CD4-positive, alpha-beta T cell treated with Interleukin-6 at 100 ng/mL for 8 hours (primary cell): Measurements from ENCODE around the gene GPR61.

ENCODE experiments used
- DNase-seq: peaks from one replicate; pipeline ENCODE4 v3.0.0-alpha.2; 2020; ENCODE audit warnings: mixed read lengths, low spot score

Gene GPR61

DNA sequence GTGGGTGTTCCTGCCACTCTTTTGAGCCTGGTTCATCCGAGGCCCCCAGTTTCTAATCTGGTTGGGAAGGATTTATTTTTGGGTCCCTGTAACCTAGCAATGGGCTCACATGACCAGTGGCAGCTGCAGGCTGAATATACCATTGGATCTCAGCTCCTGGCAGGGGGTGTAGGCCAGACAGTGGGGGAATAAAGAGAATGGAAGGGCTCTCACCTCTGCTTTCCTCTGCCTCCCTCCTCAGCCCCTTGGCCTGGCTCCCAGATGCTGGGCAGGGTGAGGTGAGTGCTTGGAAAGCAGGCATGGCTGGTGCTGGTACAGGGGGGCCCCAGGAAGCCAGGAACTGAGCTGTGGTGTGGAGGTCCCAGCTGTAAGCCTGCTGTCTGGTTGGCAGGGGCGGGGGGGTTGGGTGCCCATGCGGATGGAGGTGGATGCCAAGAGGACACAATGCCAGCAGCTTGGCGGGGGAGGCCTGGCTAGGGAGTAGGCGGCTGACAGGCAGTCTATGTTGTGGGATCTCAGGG lies 3.6 kb upstream of the GPR61 start:
- no peak for DNase-seq

DNA sequence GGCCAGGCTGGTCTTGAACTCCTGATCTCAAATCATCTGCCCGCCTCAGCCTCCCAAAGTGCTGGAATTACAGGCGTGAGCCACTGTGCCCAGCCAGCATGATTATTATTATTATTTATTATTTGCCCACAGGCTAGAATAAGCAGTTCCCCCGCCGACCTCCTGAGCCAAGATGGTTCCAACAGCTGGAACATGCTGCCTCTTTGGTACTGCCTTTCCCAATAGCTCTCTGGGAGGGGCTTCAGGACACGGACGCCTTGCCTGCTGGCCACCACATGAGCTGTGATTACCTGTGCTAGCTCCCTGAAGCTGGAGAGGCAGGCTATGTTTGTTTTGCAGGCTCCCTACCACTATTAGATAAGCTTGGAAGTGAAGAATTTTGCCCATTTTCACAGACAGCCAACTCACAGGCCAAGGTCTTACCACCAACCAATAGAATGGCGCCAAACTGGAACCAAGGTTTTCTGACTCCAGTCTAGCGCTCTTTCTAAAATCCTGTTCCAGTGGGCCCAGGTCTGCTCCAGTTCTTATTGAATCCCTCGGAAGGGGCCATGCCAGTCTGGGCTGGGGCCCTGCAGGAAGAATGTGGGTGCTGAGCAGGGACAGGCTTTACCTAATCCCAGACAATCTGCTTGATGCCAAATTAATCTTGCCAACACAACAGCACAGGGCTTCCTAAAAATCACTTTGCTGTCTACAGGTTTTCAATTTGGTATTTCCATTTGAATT lies 2.1 kb upstream of the GPR61 start:
- DNase-seq, result no peak

- no peak for DNase-seq
These were observed 681 bp upstream of the GPR61 start for GRCh38 chr1:109538827-109539555.

GRCh38 chr1:109541102-109541501 lies 1.4 kb downstream of the GPR61 start:
- no peak for DNase-seq

- no peak for DNase-seq
These were observed 3.0 kb downstream of the GPR61 start for GRCh38 chr1:109542657-109543056.

DNA sequence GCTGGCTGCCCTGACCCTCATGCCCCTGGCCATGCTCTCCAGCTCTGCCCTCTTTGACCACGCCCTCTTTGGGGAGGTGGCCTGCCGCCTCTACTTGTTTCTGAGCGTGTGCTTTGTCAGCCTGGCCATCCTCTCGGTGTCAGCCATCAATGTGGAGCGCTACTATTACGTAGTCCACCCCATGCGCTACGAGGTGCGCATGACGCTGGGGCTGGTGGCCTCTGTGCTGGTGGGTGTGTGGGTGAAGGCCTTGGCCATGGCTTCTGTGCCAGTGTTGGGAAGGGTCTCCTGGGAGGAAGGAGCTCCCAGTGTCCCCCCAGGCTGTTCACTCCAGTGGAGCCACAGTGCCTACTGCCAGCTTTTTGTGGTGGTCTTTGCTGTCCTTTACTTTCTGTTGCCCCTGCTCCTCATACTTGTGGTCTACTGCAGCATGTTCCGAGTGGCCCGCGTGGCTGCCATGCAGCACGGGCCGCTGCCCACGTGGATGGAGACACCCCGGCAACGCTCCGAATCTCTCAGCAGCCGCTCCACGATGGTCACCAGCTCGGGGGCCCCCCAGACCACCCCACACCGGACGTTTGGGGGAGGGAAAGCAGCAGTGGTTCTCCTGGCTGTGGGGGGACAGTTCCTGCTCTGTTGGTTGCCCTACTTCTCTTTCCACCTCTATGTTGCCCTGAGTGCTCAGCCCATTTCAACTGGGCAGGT lies 3.8 kb downstream of the GPR61 start:
- no peak for DNase-seq

GRCh38 chr1:109543988-109544735 lies 4.5 kb downstream of the GPR61 start:
- no peak for DNase-seq

- peak; percentile 88 for DNase-seq
These were observed 6.8 kb downstream of the GPR61 start for GRCh38 chr1:109546311-109547109.

- DNase-seq, result no peak
These were observed 8.0 kb downstream of the GPR61 start for GRCh38 chr1:109547463-109548320.

DNA sequence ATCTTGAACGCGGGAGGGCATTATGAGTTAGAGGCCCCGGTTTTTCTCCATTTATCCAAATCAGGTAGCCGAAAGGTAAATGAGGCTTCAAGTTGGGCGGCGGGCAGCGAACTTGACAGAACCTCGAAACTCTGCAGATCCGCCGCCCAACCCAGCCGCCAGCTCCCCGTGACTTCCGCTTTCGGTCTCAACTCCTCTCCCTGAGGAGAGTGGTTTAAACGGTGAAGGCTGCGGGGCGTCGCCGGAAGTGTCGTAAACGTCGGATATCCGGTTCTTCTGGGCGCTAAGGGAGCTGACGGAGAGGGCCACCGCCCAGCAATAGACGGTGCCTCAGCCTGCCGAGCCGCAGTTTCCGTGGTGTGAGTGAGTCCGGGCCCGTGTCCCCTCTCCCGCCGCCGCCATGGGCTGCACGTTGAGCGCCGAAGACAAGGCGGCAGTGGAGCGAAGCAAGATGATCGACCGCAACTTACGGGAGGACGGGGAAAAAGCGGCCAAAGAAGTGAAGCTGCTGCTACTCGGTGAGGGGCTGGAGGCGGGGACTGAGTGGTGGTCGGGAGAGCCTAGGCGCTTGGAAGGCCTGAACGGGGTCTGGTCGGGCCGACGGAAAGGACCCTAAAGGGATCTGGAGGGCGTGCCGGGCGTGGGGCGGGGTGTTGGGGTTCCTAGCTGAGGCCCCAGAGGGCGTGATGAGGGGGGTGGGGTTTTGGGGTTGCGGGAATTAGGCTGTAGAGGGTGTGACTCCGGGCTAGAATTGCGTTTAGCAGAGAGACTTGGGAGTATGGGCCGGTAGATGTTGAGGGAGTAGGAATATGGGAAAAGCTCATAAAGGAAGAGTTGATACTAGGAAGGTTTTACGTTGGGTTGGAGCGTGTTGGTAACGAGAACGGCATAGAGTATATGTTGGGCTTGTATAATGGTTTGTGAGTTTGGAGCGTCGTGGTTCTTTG lies 8.9 kb downstream of the GPR61 start, which contains the start of gene GNAI3:
GNAI3 (plus strand) TSS at position 295 of the 947 bp plus-strand sequence; CDS start at position 401, 106 bp downstream.
- peak; percentile 94 for DNase-seq

GRCh38 chr1:109556563-109556962 lies 16.9 kb downstream of the GPR61 start:
- DNase-seq, result no peak

GRCh38 chr1:109557520-109557919 lies 17.8 kb downstream of the GPR61 start:
- no peak for DNase-seq

DNA sequence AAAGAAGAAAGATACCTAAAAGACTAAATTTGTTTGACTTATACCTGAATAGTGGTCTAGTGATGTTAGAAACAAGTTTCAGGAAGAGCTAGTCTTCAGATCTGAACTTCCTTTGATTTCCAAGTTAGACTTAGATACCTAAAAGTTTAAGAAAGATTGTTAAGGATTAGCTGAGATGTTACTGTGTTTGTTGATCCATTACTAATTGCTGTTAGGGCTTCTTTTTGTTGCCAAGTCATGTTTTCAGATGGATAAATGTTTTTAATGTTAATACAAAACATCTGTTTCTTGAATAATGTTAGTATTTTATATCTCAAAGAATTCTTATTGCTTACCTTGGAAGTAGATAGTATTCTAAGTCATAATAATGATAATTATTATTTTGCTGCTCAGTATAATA lies 20.3 kb downstream of the GPR61 start:
- DNase-seq, result no peak

GRCh38 chr1:109564194-109564878 lies 24.7 kb downstream of the GPR61 start:
- no peak for DNase-seq

GRCh38 chr1:109565241-109565640 lies 25.6 kb downstream of the GPR61 start:
- DNase-seq, result no peak

DNA sequence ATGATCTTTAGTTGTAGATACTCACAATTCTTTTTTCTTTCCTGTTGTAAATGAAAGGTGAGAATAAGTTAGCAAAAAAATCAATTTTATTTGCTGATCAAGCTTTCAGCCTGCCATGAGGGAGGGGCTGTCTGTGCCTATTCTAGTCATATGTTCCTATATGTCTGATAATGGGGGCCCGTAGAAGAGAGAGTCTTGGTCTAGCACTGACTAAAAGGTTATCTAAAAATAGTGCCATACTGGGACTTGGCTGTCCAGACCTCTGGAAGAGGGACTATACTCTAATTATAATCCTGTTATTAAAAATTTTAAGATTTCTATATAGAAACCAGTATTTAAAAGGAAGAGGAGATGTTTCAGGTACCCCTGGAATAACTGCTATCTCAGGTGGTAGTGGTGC lies 27.3 kb downstream of the GPR61 start:
- DNase-seq, result no peak

- DNase-seq, result no peak
These were observed 28.4 kb downstream of the GPR61 start for GRCh38 chr1:109567877-109568672.
